Measurements from ENCODE around the gene CDH23. TPM values are rescaled to one million over a fixed set of nuclear protein-coding genes. Genes with fewer than 3 reads are reported as not detected.

CDH23 gene
- total and polyA plus RNA-seq, 10 of the 15 experiments (the other 5 are each of a cell fraction or from before 2014, with no cell fraction given), result 0.09 to 0.40 (median 0.15) TPM; not detected in 1

DNA sequence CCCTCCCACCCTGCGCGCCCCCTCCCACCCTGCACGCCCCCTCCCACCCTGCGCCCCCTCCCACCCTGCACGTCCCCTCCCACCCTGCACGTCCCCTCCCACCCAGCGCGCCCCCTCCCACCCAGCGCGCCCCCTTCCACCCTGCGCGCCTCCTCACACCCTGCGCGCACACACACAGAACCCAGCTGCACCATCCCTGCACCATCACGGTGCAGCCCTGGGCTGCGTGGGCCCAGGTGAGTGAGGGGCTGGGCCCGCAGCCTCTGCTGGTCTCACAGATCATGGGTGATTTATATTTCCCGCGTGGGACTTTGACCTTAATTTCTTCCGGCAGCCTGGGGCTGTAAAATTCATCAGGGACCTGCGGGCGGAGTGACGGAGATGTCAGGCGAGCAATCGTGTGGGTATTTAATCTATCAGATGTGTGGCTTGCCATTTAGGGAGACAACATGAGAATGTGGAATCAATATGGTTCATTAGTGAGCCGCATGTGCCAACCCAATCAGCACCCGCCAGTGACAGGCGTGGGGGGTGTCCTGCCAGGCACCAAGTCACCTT, 265.1 kb downstream of the CDH23 start (continued):
- TF ChIP-seq, protein P1, sequence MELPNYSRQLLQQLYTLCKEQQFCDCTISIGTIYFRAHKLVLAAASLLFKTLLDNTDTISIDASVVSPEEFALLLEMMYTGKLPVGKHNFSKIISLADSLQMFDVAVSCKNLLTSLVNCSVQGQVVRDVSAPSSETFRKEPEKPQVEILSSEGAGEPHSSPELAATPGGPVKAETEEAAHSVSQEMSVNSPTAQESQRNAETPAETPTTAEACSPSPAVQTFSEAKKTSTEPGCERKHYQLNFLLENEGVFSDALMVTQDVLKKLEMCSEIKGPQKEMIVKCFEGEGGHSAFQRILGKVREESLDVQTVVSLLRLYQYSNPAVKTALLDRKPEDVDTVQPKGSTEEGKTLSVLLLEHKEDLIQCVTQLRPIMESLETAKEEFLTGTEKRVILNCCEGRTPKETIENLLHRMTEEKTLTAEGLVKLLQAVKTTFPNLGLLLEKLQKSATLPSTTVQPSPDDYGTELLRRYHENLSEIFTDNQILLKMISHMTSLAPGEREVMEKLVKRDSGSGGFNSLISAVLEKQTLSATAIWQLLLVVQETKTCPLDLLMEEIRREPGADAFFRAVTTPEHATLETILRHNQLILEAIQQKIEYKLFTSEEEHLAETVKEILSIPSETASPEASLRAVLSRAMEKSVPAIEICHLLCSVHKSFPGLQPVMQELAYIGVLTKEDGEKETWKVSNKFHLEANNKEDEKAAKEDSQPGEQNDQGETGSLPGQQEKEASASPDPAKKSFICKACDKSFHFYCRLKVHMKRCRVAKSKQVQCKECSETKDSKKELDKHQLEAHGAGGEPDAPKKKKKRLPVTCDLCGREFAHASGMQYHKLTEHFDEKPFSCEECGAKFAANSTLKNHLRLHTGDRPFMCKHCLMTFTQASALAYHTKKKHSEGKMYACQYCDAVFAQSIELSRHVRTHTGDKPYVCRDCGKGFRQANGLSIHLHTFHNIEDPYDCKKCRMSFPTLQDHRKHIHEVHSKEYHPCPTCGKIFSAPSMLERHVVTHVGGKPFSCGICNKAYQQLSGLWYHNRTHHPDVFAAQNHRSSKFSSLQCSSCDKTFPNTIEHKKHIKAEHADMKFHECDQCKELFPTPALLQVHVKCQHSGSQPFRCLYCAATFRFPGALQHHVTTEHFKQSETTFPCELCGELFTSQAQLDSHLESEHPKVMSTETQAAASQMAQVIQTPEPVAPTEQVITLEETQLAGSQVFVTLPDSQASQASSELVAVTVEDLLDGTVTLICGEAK (IDR thresholded peaks at IDR 0.05; ENCODE audit: borderline replicate concordance), result no peak
- TF ChIP-seq SREBF2 (IDR thresholded peaks at IDR 0.05; ENCODE audit: low read length) (no peak), SRF (IDR thresholded peaks at IDR 0.05; ENCODE audit: low read depth in 2 of 2, low read length in 2 of 2) (no peak), YY1 (IDR thresholded peaks at IDR 0.05; ENCODE audit: low read depth, low read length) (no peak), ATF2 (IDR thresholded peaks at IDR 0.05; ENCODE audit: low read length) (no peak)
- TF ChIP-seq, protein P2, sequence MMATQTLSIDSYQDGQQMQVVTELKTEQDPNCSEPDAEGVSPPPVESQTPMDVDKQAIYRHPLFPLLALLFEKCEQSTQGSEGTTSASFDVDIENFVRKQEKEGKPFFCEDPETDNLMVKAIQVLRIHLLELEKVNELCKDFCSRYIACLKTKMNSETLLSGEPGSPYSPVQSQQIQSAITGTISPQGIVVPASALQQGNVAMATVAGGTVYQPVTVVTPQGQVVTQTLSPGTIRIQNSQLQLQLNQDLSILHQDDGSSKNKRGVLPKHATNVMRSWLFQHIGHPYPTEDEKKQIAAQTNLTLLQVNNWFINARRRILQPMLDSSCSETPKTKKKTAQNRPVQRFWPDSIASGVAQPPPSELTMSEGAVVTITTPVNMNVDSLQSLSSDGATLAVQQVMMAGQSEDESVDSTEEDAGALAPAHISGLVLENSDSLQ (IDR thresholded peaks at IDR 0.05), result no peak

Data from GM12878 (cell line).